Stomach (tissue), 4 donors: ENCODE measurements around the gene TRIM56.

Source experiments
- CTCF ChIP-seq, 7 experiments: fragments of 450-650 bp in 4 of 7; fragments of 200-600 bp in 3 of 7; sonication (generic) in 3 of 7; IDR thresholded peaks; one replicate each; pipeline ENCODE4 v1.5.1; 2016 to 2019; ENCODE audit warnings: antibody characterized with exemption in 7 of 7, control low read depth in 2 of 7, mild to moderate bottlenecking in 1 of 7
- EP300 ChIP-seq: sonication (generic); formaldehyde crosslinking; IDR thresholded peaks from one replicate; pipeline ENCODE4 v1.6.1; 2017; ENCODE audit warnings: antibody characterized with exemption
- POLR2A ChIP-seq, 4 donors: fragments of 450-650 bp; IDR thresholded peaks; one replicate each; pipeline ENCODE4 v1.6.1; 2016; ENCODE audit warnings: antibody characterized with exemption in 4 of 4, control low read depth in 2 of 4, mild to moderate bottlenecking in 1 of 4, moderate library complexity in 1 of 4
- POLR2AphosphoS5 ChIP-seq, 3 donors: sonication (generic); formaldehyde crosslinking; IDR thresholded peaks; one replicate each; pipeline ENCODE4 v1.6.1; 2016; ENCODE audit warnings: antibody characterized with exemption in 3 of 3

GRCh38 chr7:101109368-101109767 is 24.1 kb downstream of the TRIM56 start:
- TF ChIP-seq CTCF (IDR thresholded peaks at IDR 0.05), result no peak
- TF ChIP-seq POLR2A (IDR thresholded peaks at IDR 0.05), result no peak
- TF ChIP-seq POLR2AphosphoS5 (IDR thresholded peaks at IDR 0.05), result no peak
- TF ChIP-seq EP300, result no peak
